ENCODE measurements around the gene PLSCR2.
"Not testable (repeated sequence)": the region's sequence is repeated elsewhere in the genome, so short reads cannot be mapped to it uniquely, and the experiment has no call there.

The PLSCR2 gene

GRCh38 chr3:146414010-146414409 lies 55.4 kb downstream of the PLSCR2 start:
- no peak for DNase-seq

GRCh38 chr3:146412711-146413110 lies 56.6 kb downstream of the PLSCR2 start:
- not testable (repeated sequence) for DNase-seq

GRCh38 chr3:146407956-146408355 lies 61.4 kb downstream of the PLSCR2 start:
- DNase-seq, result no peak

GRCh38 chr3:146404436-146404835 lies 64.9 kb downstream of the PLSCR2 start:
- no peak for DNase-seq

GRCh38 chr3:146403792-146404191 lies 65.6 kb downstream of the PLSCR2 start:
- no peak for DNase-seq

- DNase-seq, result no peak
These were observed 72.6 kb downstream of the PLSCR2 start for GRCh38 chr3:146396792-146397191.

- DNase-seq, result no peak
These were observed 74.2 kb downstream of the PLSCR2 start for GRCh38 chr3:146395164-146395563.

GRCh38 chr3:146390957-146391356 lies 78.4 kb downstream of the PLSCR2 start:
- no peak for DNase-seq

- no peak for DNase-seq
These were observed 79.2 kb downstream of the PLSCR2 start for GRCh38 chr3:146390006-146390772.

- DNase-seq, result no peak
These were observed 81.8 kb downstream of the PLSCR2 start for GRCh38 chr3:146387566-146387965.

- DNase-seq, result no peak
These were observed 82.4 kb downstream of the PLSCR2 start for GRCh38 chr3:146386936-146387335.

GRCh38 chr3:146384786-146385185 lies 84.6 kb downstream of the PLSCR2 start:
- DNase-seq, result no peak

Measured in NCI-H2171 (cell line).